Measurements from ENCODE around the gene MYO7A. TPM values are rescaled to one million over a fixed set of nuclear protein-coding genes. Genes with fewer than 3 reads are reported as not detected.
"Not testable (repeated sequence)": the region's sequence is repeated elsewhere in the genome, so short reads cannot be mapped to it uniquely, and the experiment has no call there.

Gene MYO7A
- total RNA-seq, 2 donors from 2014 or later, result 0.29 to 0.42 TPM

GRCh38 chr11:77097180-77097579 lies 30.9 kb upstream of the MYO7A start:
- not testable (repeated sequence) for H3K27ac Mint-ChIP-seq; H3K4me1 Mint-ChIP-seq (ENCODE audit: low read depth); DNase-seq; ATAC-seq (replicated peaks in 1 of 2); H3K27me3 Mint-ChIP-seq (ENCODE audit: low read depth); H3K4me3 Mint-ChIP-seq; H3K36me3 Mint-ChIP-seq (ENCODE audit: insufficient read depth in 2 of 2); H3K9me3 Mint-ChIP-seq

GRCh38 chr11:77100166-77101042 lies 27.6 kb upstream of the MYO7A start:
- no peak for DNase-seq
- H3K27ac Mint-ChIP-seq, result no peak overlapping the region
- H3K4me3 Mint-ChIP-seq, result no peak overlapping the region
- H3K9me3 Mint-ChIP-seq, result no peaks in the 10 kb centered on the region
- no peak for ATAC-seq (replicated peaks in 1 of 2)
- peaks cover 0 to 2% of the 10 kb centered on the region in 2 donors for H3K36me3 Mint-ChIP-seq (ENCODE audit: insufficient read depth in 2 of 2)
- no peaks in the 10 kb centered on the region for H3K27me3 Mint-ChIP-seq (ENCODE audit: low read depth)
- H3K4me1 Mint-ChIP-seq (ENCODE audit: low read depth), result no peaks in the 10 kb centered on the region

GRCh38 chr11:77101043-77101537 lies 27.0 kb upstream of the MYO7A start:
- peak in 1 of 2 donors; percentile 41 for ATAC-seq (replicated peaks in 1 of 2)
- peaks cover 0 to 2% of the 10 kb centered on the region in 2 donors for H3K36me3 Mint-ChIP-seq (ENCODE audit: insufficient read depth in 2 of 2)
- DNase-seq, result no peak

GRCh38 chr11:77102246-77103210 lies 25.5 kb upstream of the MYO7A start, which contains the start of gene OMP:
TSS of gene OMP (plus strand) at chr11:77102840. CDS start at chr11:77102840, 0 bp downstream.
- Mint-ChIP-seq H3K27me3 (ENCODE audit: low read depth) (no peaks in the 10 kb centered on the region), H3K4me1 (ENCODE audit: low read depth) (no peaks in the 10 kb centered on the region), H3K27ac (no peak within 1 kb of the TSS), H3K4me3 (no peak within 1 kb of the TSS), H3K9me3 (no peaks in the 10 kb centered on the region), H3K36me3 (ENCODE audit: insufficient read depth in 2 of 2) (no peaks in the 10 kb centered on the region)
- no peak for ATAC-seq (replicated peaks in 1 of 2)
- DNase-seq, result no peak

More at GRCh38 chr11:77101043-77101537, 27.0 kb upstream of the MYO7A start:
- H3K27me3 Mint-ChIP-seq (ENCODE audit: low read depth), result no peaks in the 10 kb centered on the region
- H3K9me3 Mint-ChIP-seq, result no peaks in the 10 kb centered on the region
- H3K4me3 Mint-ChIP-seq, result no peak overlapping the region
- no peaks in the 10 kb centered on the region for H3K4me1 Mint-ChIP-seq (ENCODE audit: low read depth)
- H3K27ac Mint-ChIP-seq, result no peak overlapping the region

- H3K4me3 Mint-ChIP-seq, result no peak overlapping the region
- no peak for DNase-seq
- no peak for ATAC-seq (replicated peaks in 1 of 2)
- no peak overlapping the region for H3K27ac Mint-ChIP-seq
- H3K4me1 Mint-ChIP-seq (ENCODE audit: low read depth), result no peaks in the 10 kb centered on the region
- no peaks in the 10 kb centered on the region for H3K27me3 Mint-ChIP-seq (ENCODE audit: low read depth)
- no peaks in the 10 kb centered on the region for H3K9me3 Mint-ChIP-seq
- no peaks in the 10 kb centered on the region for H3K36me3 Mint-ChIP-seq (ENCODE audit: insufficient read depth in 2 of 2)
Measured at GRCh38 chr11:77103319-77103718, 24.7 kb upstream of the MYO7A start.

GRCh38 chr11:77104727-77105126 lies 23.3 kb upstream of the MYO7A start:
- Mint-ChIP-seq H3K4me1 (ENCODE audit: low read depth) (no peaks in the 10 kb centered on the region), H3K9me3 (no peaks in the 10 kb centered on the region), H3K4me3 (no peak overlapping the region), H3K27ac (no peak overlapping the region), H3K36me3 (ENCODE audit: insufficient read depth in 2 of 2) (no peaks in the 10 kb centered on the region), H3K27me3 (ENCODE audit: low read depth) (no peaks in the 10 kb centered on the region)
- ATAC-seq (replicated peaks in 1 of 2), result no peak
- DNase-seq, result no peak

GRCh38 chr11:77106321-77106720 lies 21.7 kb upstream of the MYO7A start:
- no peak overlapping the region for H3K4me3 Mint-ChIP-seq
- no peaks in the 10 kb centered on the region for H3K9me3 Mint-ChIP-seq
- no peaks in the 10 kb centered on the region for H3K4me1 Mint-ChIP-seq (ENCODE audit: low read depth)
- no peak overlapping the region for H3K27ac Mint-ChIP-seq
- no peaks in the 10 kb centered on the region for H3K36me3 Mint-ChIP-seq (ENCODE audit: insufficient read depth in 2 of 2)
- no peak for ATAC-seq (replicated peaks in 1 of 2)
- H3K27me3 Mint-ChIP-seq (ENCODE audit: low read depth), result no peaks in the 10 kb centered on the region
- DNase-seq, result no peak

- no peaks in the 10 kb centered on the region for H3K36me3 Mint-ChIP-seq (ENCODE audit: insufficient read depth in 2 of 2)
- no peaks in the 10 kb centered on the region for H3K9me3 Mint-ChIP-seq
- no peaks in the 10 kb centered on the region for H3K27me3 Mint-ChIP-seq (ENCODE audit: low read depth)
- ATAC-seq (replicated peaks in 1 of 2) (no peak), DNase-seq (no peak)
- H3K4me1 Mint-ChIP-seq (ENCODE audit: low read depth), result no peaks in the 10 kb centered on the region
- no peak overlapping the region for H3K4me3 Mint-ChIP-seq
- H3K27ac Mint-ChIP-seq, result no peak overlapping the region
Measured at GRCh38 chr11:77106759-77107158, 21.3 kb upstream of the MYO7A start.

- no peak for ATAC-seq (replicated peaks in 1 of 2)
- Mint-ChIP-seq H3K4me3 (no peak overlapping the region), H3K27ac (no peak overlapping the region), H3K27me3 (ENCODE audit: low read depth) (no peaks in the 10 kb centered on the region), H3K36me3 (ENCODE audit: insufficient read depth in 2 of 2) (no peaks in the 10 kb centered on the region), H3K4me1 (ENCODE audit: low read depth) (no peaks in the 10 kb centered on the region), H3K9me3 (no peaks in the 10 kb centered on the region)
- no peak for DNase-seq
Measured at GRCh38 chr11:77107950-77108349, 20.1 kb upstream of the MYO7A start.

GRCh38 chr11:77108436-77108835 lies 19.6 kb upstream of the MYO7A start:
- H3K27me3 Mint-ChIP-seq (ENCODE audit: low read depth), result no peaks in the 10 kb centered on the region
- H3K27ac Mint-ChIP-seq, result no peak overlapping the region
- H3K36me3 Mint-ChIP-seq (ENCODE audit: insufficient read depth in 2 of 2), result no peaks in the 10 kb centered on the region
- no peaks in the 10 kb centered on the region for H3K9me3 Mint-ChIP-seq
- ATAC-seq (replicated peaks in 1 of 2) (no peak), DNase-seq (no peak)
- H3K4me3 Mint-ChIP-seq, result no peak overlapping the region
- H3K4me1 Mint-ChIP-seq (ENCODE audit: low read depth), result no peaks in the 10 kb centered on the region

- no peaks in the 10 kb centered on the region for H3K36me3 Mint-ChIP-seq (ENCODE audit: insufficient read depth in 2 of 2)
- no peak for DNase-seq
- H3K27me3 Mint-ChIP-seq (ENCODE audit: low read depth), result no peaks in the 10 kb centered on the region
- no peak for ATAC-seq (replicated peaks in 1 of 2)
- no peaks in the 10 kb centered on the region for H3K4me1 Mint-ChIP-seq (ENCODE audit: low read depth)
- no peak overlapping the region for H3K27ac Mint-ChIP-seq
- no peak overlapping the region for H3K4me3 Mint-ChIP-seq
- no peaks in the 10 kb centered on the region for H3K9me3 Mint-ChIP-seq
Measured at GRCh38 chr11:77109236-77110019, 18.6 kb upstream of the MYO7A start.

- Mint-ChIP-seq H3K36me3 (ENCODE audit: insufficient read depth in 2 of 2) (no peaks in the 10 kb centered on the region), H3K9me3 (no peaks in the 10 kb centered on the region), H3K27ac (no peak overlapping the region), H3K27me3 (ENCODE audit: low read depth) (no peaks in the 10 kb centered on the region), H3K4me1 (ENCODE audit: low read depth) (no peaks in the 10 kb centered on the region), H3K4me3 (no peak overlapping the region)
- DNase-seq, result no peak
- no peak for ATAC-seq (replicated peaks in 1 of 2)
Measured at GRCh38 chr11:77110836-77111235, 17.2 kb upstream of the MYO7A start.
